Activated CD4-positive, alpha-beta T cell treated with anti-CD3 and anti-CD28 coated beads, Interleukin-2, amount 50 U/mL, for 4 hours (primary cell): ENCODE data around the gene KRT72.

Experiments used
- DNase-seq, 2 experiments: peaks; one replicate each; pipeline ENCODE4 v3.0.0-alpha.2; 2020

KRT72 gene

DNA sequence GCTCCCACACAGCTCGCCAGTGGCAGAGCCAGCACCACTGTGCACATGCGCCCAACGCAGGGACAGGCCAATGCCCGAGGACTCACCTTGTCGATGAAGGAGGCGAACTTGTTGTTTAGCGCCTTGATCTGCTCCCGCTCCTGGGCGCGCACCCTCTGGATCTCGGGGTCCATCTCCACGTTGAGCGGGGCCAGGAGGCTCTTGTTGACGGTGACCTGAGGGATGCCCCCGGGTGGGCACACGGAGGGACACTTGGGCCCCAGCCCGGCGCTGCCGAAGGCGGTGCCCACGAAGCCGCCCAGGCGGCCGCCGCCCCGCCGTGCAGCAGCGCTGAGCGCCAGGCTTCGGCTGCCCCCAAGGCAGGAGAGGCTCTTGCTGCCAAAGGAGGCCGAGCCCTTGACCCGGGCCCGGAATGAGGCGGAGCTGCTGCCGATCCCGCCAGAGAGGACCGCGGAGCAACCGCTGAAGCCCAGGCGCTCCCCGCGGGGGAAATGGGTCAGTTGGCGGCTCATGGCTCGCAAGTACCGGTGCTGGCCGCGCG, at the start of gene KRT72:
KRT72 (minus strand) TSS at position 523 of the 541 bp plus-strand sequence; CDS start at position 512, 11 bp downstream.
- no peak for DNase-seq

DNA sequence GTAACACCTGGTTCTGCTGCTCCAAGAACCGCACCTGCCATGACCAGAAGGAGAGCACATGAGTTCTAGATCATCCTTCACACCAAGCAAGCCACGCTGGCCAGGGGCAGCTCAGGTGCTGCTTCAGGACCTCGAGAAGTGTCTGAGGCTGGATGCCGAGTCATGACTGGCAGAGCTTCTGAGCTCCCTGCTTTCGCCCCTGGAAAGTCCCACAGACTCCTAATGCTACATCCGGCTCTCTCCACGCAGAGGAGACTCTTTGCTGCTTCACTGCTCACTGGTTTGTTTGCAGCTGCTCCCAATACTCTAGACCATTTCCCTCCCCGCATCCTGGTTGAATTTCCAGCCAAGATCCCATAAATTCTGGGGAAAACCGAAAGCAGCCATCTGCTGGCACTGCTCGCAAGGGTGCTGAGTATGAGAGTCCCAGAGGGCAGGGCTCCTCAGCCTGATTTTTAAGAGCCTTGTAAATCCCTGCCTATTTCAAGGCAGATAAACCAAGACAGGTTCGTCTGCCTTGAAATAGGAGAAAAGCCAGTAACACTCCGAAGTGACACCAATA, 49.3 kb upstream of the KRT72 start:
- DNase-seq = no peak

DNA sequence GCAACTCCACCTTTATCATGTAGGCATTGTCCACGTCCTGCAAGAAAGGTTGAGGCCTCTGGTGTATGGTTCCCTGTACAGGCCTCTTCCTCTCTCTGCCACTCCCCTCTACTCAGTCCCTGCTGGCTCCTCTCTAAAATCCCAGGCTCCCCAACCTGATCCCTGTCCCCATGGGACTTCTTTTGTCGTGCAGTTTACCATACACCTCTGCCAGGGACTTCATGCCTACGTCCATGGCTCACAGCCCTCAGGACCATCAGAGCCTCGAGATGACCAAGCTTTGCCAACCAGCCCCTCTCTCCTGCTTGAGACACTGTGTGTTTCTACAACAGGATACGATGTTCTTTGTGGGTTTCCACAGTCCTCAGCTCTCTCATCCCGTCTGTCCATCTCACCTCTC, 47.8 kb upstream of the KRT72 start:
- no peak for DNase-seq

DNA sequence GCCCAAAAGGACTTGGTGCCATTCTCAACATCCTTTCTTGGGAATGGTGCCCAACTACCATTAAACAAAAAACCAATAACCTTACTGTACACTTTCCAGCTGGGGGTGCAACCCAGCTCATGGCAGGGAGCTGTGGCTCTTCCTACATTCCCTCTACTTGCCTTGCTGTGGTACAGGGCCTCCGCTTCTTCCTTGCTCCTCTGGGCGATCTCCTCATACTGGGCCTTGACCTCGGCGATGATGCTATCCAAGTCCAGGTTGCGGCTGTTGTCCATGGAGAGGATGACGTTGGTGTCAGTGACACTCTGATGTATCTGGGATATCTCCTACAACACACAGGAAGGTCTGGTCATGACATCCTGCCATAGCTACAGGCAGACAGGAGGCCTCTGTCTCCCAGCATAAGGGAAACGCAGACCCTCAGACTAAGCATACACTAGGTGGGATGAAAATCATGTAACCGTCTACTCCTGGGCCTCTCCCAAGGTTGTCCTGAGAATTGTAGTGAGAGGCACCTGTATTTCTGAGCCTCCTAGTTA, 46.8 kb upstream of the KRT72 start:
- no peak for DNase-seq

DNA sequence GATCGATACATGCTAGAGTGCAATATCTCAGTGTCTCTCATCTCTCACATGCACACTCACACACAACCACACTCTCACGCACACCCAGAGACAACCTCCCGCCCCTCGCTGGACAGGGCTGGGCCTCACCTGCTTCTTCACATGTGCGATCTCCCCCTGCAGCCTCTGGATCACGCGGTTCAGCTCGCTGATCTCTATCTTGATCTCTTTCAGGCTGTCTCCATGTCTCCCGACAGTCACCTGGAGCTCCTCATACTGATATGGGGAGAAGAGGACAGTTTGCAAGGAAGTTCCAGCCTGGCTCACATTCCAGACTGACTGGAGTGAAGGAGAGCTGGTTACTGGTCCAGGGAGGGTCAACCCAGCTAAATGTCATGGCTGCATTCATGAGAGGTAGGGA, 46.3 kb upstream of the KRT72 start:
- DNase-seq = no peak

DNA sequence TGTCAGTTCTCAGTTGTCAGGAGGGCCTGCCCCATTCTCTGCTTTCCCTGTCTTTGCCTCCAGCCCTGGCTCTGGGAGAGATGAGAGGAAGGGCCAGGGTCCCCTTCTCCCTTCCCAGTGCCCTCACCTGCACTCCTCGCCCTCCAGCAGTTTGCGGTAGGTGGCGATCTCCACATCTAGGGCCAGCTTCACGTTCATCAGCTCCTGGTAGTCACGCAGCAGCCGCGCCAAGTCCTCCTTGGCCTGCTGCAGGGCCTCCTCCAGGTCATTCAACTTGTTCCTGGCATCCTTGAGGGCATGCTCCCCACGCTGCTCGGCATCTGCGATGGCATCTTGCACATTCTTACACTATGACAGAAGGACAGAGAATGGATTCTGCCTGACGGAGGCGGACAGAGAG, 45.4 kb upstream of the KRT72 start:
- no peak for DNase-seq

DNA sequence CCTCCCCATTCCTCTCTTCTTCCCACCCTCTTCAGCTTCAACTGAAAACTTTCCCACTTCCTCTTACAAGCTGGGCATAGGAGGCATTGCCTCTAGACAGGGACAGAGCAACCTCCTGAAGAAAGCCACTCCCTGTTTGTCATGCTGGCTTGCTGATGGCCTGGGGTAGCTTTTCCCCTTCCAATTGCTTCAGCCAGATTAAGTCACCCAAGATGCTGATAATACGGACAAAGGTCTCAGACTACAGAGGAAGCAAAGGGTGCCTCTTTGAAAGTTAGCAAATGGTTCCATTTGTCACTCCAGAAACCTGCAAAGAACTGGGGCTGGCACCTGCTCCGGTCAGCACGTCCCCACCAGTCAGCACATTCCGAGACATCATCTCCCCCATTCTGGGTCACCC, 44.7 kb upstream of the KRT72 start:
- DNase-seq = no peak

DNA sequence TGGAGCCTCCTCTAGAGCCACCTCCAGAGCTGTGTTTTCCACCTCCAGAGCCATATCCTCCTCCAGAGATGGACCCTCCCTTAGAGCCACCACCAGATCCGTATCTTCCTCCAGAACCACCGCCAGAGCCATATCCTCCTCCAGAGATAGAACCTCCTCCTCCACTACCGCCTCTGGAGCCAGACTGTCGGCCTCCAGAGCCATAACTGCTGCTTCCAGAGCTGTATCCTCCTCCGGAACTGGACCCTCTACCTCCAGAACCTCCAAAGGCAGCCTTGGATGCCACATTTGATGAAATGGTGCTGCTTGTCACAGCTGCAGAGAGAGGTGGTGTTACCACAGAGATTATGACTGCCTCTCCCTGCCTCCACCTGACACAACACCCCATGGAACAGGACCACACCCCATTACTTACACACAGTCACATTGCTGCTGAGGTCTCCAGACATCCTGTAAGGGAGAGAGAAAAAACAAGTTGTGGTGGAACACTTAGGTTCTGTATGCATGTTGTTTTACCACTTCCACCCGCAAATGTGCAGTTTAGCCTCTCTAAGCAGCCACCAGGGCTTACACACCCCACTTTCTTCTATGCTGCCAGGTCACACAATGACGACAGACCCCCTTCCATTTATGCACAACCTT, 44.0 kb upstream of the KRT72 start:
- DNase-seq = no peak

DNA sequence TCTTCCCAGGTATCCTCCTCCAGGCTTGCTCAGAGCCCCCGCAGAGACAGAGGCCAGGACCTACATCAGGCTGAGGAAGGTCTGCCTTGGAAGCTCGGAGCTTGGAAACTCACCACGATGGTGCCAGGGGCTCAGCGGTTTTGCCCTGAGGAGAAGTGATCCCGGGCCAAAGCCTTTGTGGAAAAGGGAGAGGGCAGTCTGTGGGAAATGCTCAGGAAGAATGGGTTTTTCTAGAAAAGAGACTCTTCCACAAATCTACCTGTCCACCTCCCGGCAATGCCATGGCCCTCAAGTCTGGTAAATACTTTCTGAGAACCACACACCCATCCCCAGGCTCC, 42.8 kb upstream of the KRT72 start:
- no peak for DNase-seq

DNA sequence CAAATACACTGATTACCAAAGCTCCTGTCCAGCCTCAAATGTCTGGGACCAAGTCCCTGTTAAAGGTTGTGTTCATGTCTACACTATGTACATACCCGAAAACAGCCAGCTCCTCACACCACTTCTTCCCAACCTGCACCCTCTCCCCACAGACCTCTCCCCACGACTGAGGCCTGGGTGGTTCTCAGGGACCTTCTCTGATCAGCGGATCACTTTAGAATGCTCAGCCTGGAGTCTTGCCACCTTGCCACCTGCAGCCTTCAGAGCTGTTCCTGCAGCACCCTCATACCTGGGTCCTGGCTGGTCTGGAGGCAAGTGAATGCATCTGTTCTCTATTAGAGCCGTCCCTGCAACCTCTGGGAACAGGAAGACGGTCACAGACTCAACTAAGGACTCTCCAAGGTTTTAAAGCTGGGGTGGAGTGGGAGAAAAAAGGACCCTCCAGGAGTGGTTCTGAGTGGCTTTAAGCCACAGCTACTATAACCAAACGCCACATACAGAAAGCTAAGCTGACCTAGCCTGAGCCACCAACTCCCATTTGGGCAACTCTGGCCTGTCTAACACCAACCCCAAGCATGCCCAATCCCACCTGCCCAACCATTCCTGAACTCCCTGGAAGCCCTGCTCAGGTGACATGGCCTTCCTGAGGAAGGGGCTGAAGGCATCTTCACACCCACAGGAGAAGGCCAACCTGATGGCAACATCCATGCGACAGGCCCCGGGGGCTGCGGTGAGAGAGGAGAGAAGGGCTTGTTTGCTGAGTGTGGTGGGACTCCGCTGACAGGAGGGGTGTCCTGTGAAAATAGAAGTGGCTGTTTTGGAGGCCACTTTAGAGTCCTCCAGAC, 42.2 kb upstream of the KRT72 start:
- no peak for DNase-seq

DNA sequence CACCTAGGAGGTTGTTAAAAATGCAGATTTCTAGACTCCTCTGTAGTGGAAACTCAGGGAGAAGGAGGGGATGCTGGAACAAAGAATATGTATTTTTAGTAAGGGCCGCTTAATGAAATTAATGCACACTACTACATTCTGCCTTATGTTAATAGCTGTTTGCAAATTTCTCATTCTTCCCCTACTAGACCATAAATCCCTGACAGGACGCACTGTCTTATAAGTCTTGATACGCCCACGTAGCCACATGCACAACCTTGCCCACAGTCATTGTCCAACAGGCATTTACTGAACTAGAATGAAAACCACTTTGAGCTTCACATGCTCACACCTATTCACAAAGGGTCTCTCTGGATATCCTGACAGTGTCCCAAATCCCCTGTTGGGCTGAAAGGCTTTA, 40.2 kb upstream of the KRT72 start:
- no peak for DNase-seq

DNA sequence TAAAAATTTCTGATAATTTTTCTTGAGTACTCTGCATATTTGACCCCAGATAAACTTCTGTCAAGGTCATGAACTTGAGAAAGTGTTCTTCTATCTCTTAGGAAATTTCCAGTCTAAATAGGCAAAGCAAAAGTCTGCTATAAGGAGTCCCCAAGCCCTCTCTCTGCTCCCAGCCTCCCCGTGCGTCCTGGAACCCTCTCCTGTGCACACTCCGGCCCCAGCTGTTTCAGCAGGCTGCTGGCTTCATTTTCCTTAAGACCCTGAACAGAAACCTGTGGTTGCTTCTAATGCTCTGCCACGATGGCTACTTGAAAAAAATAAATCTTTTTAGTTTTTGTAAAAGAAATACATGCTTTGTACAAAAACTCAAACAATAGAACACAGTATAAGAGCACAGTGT, 36.0 kb upstream of the KRT72 start:
- no peak for DNase-seq

DNA sequence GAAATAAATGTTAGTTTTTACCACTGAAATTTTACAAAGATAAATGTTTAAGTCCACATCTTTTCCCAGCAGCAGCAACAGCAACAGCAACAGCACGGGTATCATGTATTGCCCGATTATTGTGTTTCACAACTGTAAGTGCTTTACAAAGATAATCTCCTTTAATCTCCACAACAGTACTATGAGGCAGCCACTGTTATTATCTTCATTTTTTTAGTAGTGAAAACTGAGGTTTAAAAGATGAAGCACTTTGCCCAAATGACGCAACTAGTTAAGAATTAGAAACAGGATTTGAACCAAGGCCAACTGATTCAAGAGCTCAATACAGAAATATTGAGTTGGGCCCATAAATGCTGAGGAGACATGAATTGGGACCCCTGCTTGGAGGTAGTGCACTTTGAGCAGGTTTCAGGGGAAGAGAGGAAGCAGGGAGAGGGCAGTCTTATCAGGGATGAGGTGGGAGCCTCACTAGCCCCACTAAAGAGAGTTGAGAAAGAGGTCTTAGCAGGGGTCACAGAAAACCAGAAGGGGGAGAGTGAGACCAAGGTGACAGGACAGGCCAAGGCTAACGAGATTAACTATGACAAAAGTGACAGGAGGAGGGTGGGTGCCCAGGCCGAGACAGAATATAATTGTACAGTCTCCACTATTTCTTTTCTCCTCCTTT, 35.5 kb upstream of the KRT72 start:
- DNase-seq = no peak

DNA sequence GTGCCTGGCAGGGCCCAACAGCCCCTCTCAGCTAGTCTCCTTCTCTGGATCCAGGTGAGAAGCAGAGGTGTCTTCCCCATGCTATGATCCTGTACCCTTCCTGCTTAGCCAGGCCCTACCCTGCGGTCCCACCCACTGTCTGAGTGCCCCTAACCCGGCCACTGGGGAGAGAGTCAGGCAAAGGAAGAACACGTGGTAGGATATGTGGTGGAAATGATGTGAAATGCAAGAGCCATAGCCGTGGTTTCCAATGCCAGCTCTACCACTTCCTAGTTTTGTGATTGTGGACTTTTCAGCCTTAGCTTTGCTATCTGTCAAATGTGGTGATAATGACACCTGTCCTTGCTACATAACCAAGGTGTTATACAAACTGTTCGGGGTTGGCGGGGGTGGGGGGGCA, 34.9 kb upstream of the KRT72 start:
- DNase-seq = no peak

DNA sequence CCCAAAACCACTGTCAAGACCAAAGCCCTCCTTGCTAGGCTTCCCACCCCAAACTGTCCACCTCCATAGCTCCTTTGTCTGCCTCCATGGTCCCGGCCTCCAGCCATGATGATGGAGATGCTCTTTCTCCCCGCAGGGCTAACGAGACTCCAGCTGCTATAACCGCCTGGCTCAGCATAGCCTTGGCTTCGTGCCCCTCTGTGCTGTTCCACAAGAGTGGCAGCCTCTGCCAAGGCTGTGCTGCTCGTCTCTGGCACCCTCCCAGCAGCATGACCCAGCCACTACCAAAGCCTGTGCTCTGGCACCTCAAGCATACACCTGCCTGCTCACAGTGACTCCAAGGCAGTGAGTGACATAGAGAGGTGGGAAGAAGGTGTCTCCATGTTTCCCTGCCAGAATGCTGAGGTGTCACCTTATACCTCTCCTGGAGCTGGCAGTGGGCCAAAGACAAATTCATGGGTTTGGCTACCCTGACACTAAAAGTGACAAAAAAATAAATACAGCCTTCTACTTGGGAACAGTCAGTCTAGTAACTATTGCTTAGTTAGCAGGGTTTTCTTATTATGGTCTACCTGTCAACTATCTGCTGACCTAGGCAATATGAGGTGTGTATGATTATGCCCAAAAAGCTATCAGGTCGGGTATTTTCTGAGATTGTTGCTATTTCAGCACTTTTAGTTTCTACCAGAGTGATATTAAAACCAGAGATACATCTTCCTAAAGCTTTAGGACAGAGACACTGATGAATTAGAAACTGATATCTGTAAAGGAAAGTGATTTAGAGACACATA, 33.2 kb upstream of the KRT72 start:
- DNase-seq = no peak

DNA sequence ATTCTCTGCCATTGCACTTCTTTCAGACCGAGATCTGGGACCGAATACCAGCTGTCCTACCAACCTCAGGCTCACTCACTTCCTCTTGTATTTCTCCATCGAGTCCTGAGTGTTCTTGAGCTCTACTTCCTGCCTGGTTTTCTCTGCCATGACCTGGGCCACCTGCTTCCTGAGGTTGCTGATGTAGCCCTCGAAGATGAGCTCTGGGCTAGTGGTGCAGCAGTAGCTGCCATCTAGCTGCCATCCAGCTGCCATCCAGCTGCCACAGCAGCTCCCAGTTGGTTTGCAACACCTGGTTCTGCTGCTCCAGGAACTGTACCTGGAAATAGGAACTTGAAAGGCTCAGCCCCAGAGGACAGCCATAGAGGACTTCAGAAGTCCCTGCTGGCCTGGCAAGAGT, 32.1 kb upstream of the KRT72 start:
- no peak for DNase-seq

DNA sequence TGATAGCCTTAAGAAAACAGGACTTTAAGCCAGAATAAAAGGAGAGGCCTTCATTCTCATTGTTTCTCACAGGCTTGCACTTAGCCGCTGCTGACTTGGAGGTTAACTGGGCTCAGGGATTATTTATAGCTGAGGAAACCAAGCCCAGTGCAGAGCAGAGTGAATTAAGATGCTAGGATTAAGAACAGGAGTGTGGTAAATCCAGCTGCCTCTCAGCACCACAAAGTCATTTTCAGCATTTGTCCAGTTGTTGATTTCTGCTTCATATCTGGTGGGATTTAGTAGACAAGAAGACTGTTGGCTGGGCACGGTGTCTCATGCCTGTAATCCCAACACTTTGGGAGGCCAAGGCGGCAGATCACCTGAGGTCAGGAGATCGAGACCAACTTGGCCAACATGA, 31.4 kb upstream of the KRT72 start:
- no peak for DNase-seq

DNA sequence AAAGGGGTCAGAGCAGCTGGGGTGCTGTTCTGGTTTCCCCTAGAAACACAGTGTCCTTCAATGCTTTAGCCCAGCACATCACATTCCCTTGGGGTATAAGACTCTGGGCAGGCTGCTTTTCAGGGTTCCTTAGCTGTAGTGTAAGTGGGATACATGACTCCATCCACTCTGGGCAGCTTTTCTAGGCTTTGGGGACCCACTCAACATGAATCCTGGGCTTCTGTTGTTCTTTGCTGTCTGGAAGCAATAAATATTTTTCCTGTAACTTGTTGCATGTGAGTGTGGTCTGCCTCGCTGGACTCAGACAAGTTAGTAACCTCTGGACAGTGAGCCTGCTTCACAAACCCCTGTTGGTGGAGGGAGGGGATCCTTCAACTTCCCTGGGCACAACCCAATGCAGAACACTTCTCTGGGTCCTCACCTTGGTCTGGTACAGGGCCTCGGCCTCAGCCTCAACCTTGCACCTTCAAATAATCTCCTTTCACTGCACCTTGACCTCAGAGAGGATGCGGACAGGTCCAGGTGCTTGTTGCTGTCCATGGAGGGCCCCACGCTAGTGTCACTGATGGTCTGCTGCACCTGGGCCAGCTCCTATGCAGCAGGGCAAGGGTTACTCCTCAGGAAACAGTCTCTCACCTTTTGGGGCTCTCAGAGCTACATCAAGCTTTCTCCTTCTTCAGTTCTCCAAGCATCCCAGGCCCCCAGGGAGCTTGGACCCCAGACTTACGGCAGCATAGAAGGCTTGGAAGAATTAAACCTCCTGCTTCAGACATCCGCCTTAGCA, 30.6 kb upstream of the KRT72 start:
- no peak for DNase-seq

DNA sequence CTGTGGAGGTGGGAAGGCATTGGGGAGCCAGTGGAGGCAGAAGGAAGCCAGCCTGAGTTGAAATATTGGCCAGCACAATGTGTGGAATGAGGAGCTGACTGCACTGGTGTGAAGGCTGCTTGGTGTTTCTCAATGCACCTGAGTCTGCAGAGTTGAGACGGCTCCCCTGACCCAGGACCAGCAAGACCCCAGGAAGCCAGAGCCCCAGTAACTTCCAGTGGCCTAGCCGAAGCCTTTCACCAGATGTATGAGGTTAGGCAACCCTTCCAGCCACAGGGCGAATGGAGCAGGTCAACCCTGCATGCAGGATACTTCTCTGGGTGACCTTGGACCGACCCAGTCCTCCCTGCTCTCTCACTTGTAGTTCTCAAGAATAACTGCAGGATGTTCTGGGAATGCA, 30.0 kb upstream of the KRT72 start:
- DNase-seq = no peak

DNA sequence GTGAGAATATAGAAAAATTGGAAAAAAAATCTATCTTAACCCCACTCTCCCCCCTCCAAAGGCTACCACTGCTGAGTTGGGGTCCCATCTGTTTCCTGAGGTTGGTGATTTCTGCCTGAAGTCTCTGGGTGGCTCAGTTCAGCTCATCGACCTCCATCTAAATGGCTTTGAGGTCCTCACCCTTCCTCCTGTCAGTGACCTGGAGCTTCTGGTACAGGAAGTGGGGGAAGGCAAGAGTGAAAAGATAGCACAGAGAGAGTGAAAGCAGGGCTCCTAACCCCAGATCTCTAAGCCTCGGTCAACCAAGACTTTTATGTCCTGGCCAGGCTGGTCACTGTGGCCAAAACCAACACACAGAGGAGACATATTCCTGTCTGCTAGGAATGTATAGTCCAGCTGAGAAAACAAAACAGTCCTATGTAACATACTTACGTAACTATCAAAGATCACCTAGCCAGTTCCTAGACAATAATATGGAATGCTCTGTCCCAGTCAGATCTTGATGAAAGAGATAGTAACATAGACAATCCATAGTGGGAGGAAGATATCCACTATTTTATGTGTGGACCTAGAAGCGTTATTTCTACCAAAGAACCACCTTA, 29.4 kb upstream of the KRT72 start:
- DNase-seq = no peak

DNA sequence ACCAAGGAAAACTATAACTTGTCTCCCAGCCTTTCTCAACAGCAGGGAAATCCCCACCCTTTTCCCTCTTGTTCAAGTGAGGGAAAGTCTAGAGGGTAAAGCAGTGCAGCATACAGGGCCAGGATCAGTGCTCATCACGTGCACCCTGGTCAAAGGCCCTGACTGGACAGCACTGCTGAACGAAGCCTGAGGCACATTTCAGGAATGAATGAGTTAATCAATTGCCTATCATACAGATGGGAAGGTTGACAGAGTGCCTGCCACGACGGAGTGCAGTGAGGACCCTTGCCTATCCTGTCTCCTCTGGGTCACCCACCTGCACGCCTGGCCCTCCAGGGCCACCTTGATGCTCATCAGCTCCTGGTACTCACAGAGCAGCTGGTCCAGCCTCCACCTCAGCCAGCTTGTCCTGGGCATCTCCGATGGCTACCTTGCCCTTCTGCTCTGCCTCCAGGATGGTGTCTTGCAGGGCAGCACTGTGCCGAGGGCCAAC, 28.8 kb upstream of the KRT72 start:
- DNase-seq = no peak
